H9 (cell line): ENCODE measurements around the gene TIAM1. TPM values are rescaled to one million over a fixed set of nuclear protein-coding genes. Genes with fewer than 3 reads are reported as not detected.

Experiments used
- DNase-seq: peaks from one replicate; pipeline ENCODE4 v3.0.0-alpha.2; 2017
- H2AFZ ChIP-seq: one replicate; pipeline ENCODE4 v1.6.1; 2013; ENCODE audit warnings: mild to moderate bottlenecking, low read length, control low read depth, moderate library complexity
- H2AK5ac ChIP-seq: 2 replicates; pipeline ENCODE4 v1.6.1; 2013; ENCODE audit warnings: low read length, control low read depth, mixed read lengths; ENCODE audit not compliant: insufficient read length
- H2BK120ac ChIP-seq: one replicate; pipeline ENCODE4 v1.6.1; 2013; ENCODE audit warnings: low read depth, mild to moderate bottlenecking, low read length, control low read depth, inconsistent platforms; ENCODE audit not compliant: poor library complexity, severe bottlenecking
- H2BK12ac ChIP-seq: 2 replicates; pipeline ENCODE4 v1.6.1; 2013; ENCODE audit warnings: low read length, control low read depth, mixed read lengths, low read depth; ENCODE audit not compliant: insufficient read length
- H2BK15ac ChIP-seq: 2 replicates; pipeline ENCODE4 v1.6.1; 2013; ENCODE audit warnings: low read depth, low read length, control low read depth
- H2BK20ac ChIP-seq: one replicate; pipeline ENCODE4 v1.6.1; 2013; ENCODE audit warnings: low read depth, mild to moderate bottlenecking, low read length, control low read depth, inconsistent platforms; ENCODE audit not compliant: poor library complexity, severe bottlenecking
- H2BK5ac ChIP-seq: 2 replicates; pipeline ENCODE4 v1.6.1; 2013; ENCODE audit warnings: low read length, control low read depth, mixed read lengths; ENCODE audit not compliant: insufficient read length
- H3K14ac ChIP-seq: 2 replicates; pipeline ENCODE4 v1.6.1; 2013; ENCODE audit warnings: low read length, control low read depth; ENCODE audit not compliant: insufficient read depth
- H3K18ac ChIP-seq: 2 replicates; pipeline ENCODE4 v1.6.1; 2013; ENCODE audit warnings: low read depth, mild to moderate bottlenecking, mixed read lengths, low read length, control low read depth; ENCODE audit not compliant: insufficient read length
- H3K23ac ChIP-seq: 2 replicates; pipeline ENCODE4 v1.6.1; 2013; ENCODE audit warnings: low read length, control low read depth, mixed read lengths, low read depth; ENCODE audit not compliant: insufficient read length
- H3K23me2 ChIP-seq: 2 replicates; pipeline ENCODE4 v1.6.1; 2013; ENCODE audit warnings: low read depth, mild to moderate bottlenecking, mixed read lengths, low read length, control low read depth; ENCODE audit not compliant: insufficient read length, poor library complexity, severe bottlenecking
- H3K27ac ChIP-seq: 2 replicates; pipeline ENCODE4 v1.5.1; 2013; ENCODE audit warnings: low read length, control low read depth, mixed read lengths, low read depth; ENCODE audit not compliant: insufficient read length
- H3K27me3 ChIP-seq: 2 replicates; pipeline ENCODE4 v1.6.1; 2013; ENCODE audit warnings: low read length, control low read depth, inconsistent platforms; ENCODE audit not compliant: insufficient read depth
- H3K4ac ChIP-seq: 2 replicates; pipeline ENCODE4 v1.6.1; 2013; ENCODE audit warnings: low read depth, mild to moderate bottlenecking, control low read depth, inconsistent platforms, low read length, moderate library complexity
- H3K4me1 ChIP-seq: 2 replicates; pipeline ENCODE4 v1.6.1; 2013; ENCODE audit warnings: low read length, control low read depth, inconsistent platforms; ENCODE audit not compliant: insufficient read depth
- H3K4me2 ChIP-seq: 2 replicates; pipeline ENCODE4 v1.6.1; 2013; ENCODE audit warnings: low read length, control low read depth, mixed read lengths; ENCODE audit not compliant: insufficient read length, insufficient read depth
- H3K56ac ChIP-seq: 2 replicates; pipeline ENCODE4 v1.6.1; 2013; ENCODE audit warnings: low read depth, mild to moderate bottlenecking, mixed read lengths, low read length, control low read depth; ENCODE audit not compliant: insufficient read length
- H3K79me1 ChIP-seq: 2 replicates; pipeline ENCODE4 v1.6.1; 2013; ENCODE audit warnings: low read depth, mild to moderate bottlenecking, moderate library complexity, low read length, control low read depth, inconsistent platforms; ENCODE audit not compliant: insufficient read depth, poor library complexity, severe bottlenecking
- H3K79me2 ChIP-seq: 2 replicates; pipeline ENCODE4 v1.6.1; 2013; ENCODE audit warnings: low read length, control low read depth, inconsistent platforms; ENCODE audit not compliant: insufficient read depth
- H3K9ac ChIP-seq: 2 replicates; pipeline ENCODE4 v1.6.1; 2013; ENCODE audit warnings: low read length, control low read depth, mixed read lengths; ENCODE audit not compliant: insufficient read length; ENCODE audit errors: extremely low read depth
- H3K9me3 ChIP-seq: one replicate; pipeline ENCODE4 v1.6.1; 2013; ENCODE audit warnings: low read depth, low read length, inconsistent platforms; ENCODE audit not compliant: control insufficient read depth
- H3T11ph ChIP-seq: one replicate; pipeline ENCODE4 v1.6.1; 2013; ENCODE audit warnings: mild to moderate bottlenecking, low read length, control low read depth, inconsistent platforms
- H4K20me1 ChIP-seq: one replicate; pipeline ENCODE4 v1.6.1; 2013; ENCODE audit not compliant: control insufficient read depth, insufficient read length, insufficient read depth
- H4K5ac ChIP-seq: 2 replicates; pipeline ENCODE4 v1.6.1; 2013; ENCODE audit warnings: low read depth, mild to moderate bottlenecking, mixed read lengths, low read length, control low read depth; ENCODE audit not compliant: insufficient read length
- H4K8ac ChIP-seq: replicated peaks from 2 replicates; pipeline ENCODE4 v1.6.1; 2013; ENCODE audit warnings: low read length, control low read depth, mixed read lengths, low read depth; ENCODE audit not compliant: insufficient read length
- H4K91ac ChIP-seq: 2 replicates; pipeline ENCODE4 v1.6.1; 2013; ENCODE audit warnings: low read depth, mild to moderate bottlenecking, moderate library complexity, mixed read lengths, low read length, control low read depth; ENCODE audit not compliant: insufficient read length
- H3K27ac Mint-ChIP-seq, 3 experiments: 2 replicates in 2 of 3; 3 replicates in 1 of 3; pipeline ENCODE4 v1.8.0; 2020 to 2021; ENCODE audit warnings: mixed read lengths in 3 of 3, mild to moderate bottlenecking in 1 of 3, moderate library complexity in 1 of 3
- H3K27me3 Mint-ChIP-seq: 2 replicates; pipeline ENCODE4 v1.8.0; 2021; ENCODE audit warnings: low read depth, mild to moderate bottlenecking, moderate library complexity, mixed read lengths
- H3K36me3 Mint-ChIP-seq, 3 experiments: 2 replicates in 2 of 3; 3 replicates in 1 of 3; pipeline ENCODE4 v1.8.0; 2020 to 2021; ENCODE audit warnings: low read depth in 3 of 3, mixed read lengths in 3 of 3; ENCODE audit not compliant: insufficient read depth in 1 of 3
- H3K4me1 Mint-ChIP-seq, 2 experiments: 2 replicates each; pipeline ENCODE4 v1.8.0; 2020; ENCODE audit warnings: mixed read lengths in 2 of 2
- H3K4me3 Mint-ChIP-seq, 2 experiments: 2 replicates in 1 of 2; 3 replicates in 1 of 2; pipeline ENCODE4 v1.8.0; 2020 to 2021; ENCODE audit warnings: mild to moderate bottlenecking in 2 of 2, mixed read lengths in 2 of 2, moderate library complexity in 1 of 2
- H3K9me3 Mint-ChIP-seq, 2 experiments: 2 replicates in 1 of 2; 3 replicates in 1 of 2; pipeline ENCODE4 v1.8.0; 2020; ENCODE audit warnings: mild to moderate bottlenecking in 2 of 2, mixed read lengths in 2 of 2, moderate library complexity in 1 of 2
- CTCF ChIP-seq: fragments of 200-600 bp; sonication (generic); conservative IDR thresholded peaks from 3 replicates; pipeline ENCODE4 v1.8.0; 2021; ENCODE audit warnings: antibody characterized with exemption, mild to moderate bottlenecking
- WGBS: extraction: QIAGEN DNeasy Blood & Tissue Kit; methylation state at CpG from one replicate; pipeline ENCODE4 v1.1.7; 2013; ENCODE audit warnings: missing lambda C conversion rate, low lambda C conversion rate, mixed read lengths; ENCODE audit not compliant: insufficient read length; ENCODE audit errors: extremely low coverage; 5-methylcytosine and 5-hydroxymethylcytosine counted together
- total RNA-seq: library from RNA; stranded (reverse); gene quantifications from 2 replicates; pipeline ENCODE4 v1.2.1, GENCODE V29; 2021

Gene TIAM1
- total RNA-seq, 1 experiment from 2014 or later = 23.1 TPM

GRCh38 chr21:31260790-31261189, 83.3 kb downstream of the TIAM1 start:
- H3K23me2 ChIP-seq = no peaks in the 10 kb centered on the region
- WGBS = no CpG with 5 or more reads among the region's 4 CpGs

More at GRCh38 chr21:31260790-31261189, 83.3 kb downstream of the TIAM1 start:
- no peak for DNase-seq
- H2BK15ac ChIP-seq = no peak overlapping the region
- H4K91ac ChIP-seq = no peak overlapping the region
- no peak overlapping the region for H3K4ac ChIP-seq
- H3K14ac ChIP-seq = no peak overlapping the region
- H2BK120ac ChIP-seq = no peak overlapping the region
- H3K9ac ChIP-seq = no peak overlapping the region
- H3K27me3 ChIP-seq = no peaks in the 10 kb centered on the region
- no peak overlapping the region for H2BK12ac ChIP-seq
- no peaks in the 10 kb centered on the region for H3K79me2 ChIP-seq
- TF ChIP-seq CTCF = no peak
- Mint-ChIP-seq H3K4me3 (no peak overlapping the region), H3K36me3 (no peaks in the 10 kb centered on the region; a peak in 1 of 7 replicates), H3K9me3 (no peaks in the 10 kb centered on the region), H3K4me1 (peaks cover 16 to 22% of the 10 kb centered on the region in 2 experiments), H3K27me3 (no peaks in the 10 kb centered on the region; the same call in 1 of the 2 replicates), H3K27ac (no peak overlapping the region)
- no peak overlapping the region for H2BK5ac ChIP-seq
- H3T11ph ChIP-seq = no peak overlapping the region
- H3K4me1 ChIP-seq = peaks cover 3% of the 10 kb centered on the region
- H2AK5ac ChIP-seq = no peak overlapping the region
- H3K27ac ChIP-seq = no peak overlapping the region
- no peaks in the 10 kb centered on the region for H3K79me1 ChIP-seq
- H3K23ac ChIP-seq = no peak overlapping the region
- no peaks in the 10 kb centered on the region for H3K9me3 ChIP-seq
- H3K56ac ChIP-seq = no peak overlapping the region
- no peak overlapping the region for H4K5ac ChIP-seq
- H2BK20ac ChIP-seq = no peak overlapping the region
- H3K4me2 ChIP-seq = no peak overlapping the region
- H4K8ac ChIP-seq = no peak overlapping the region
- no peaks in the 10 kb centered on the region for H4K20me1 ChIP-seq
- no peak overlapping the region for H2AFZ ChIP-seq
- H3K18ac ChIP-seq = no peak overlapping the region
